ENCODE measurements around the gene ACTL6B. TPM values are rescaled to one million over a fixed set of nuclear protein-coding genes. Genes with fewer than 3 reads are reported as not detected.
A peak's percentile ranks its signal among the peaks of the same experiment; 100 is the strongest.

The ACTL6B gene
- total and polyA plus RNA-seq, 2 donors (not counting 3 experiments of a cell fraction or from before 2014, with no cell fraction given), result not detected

DNA sequence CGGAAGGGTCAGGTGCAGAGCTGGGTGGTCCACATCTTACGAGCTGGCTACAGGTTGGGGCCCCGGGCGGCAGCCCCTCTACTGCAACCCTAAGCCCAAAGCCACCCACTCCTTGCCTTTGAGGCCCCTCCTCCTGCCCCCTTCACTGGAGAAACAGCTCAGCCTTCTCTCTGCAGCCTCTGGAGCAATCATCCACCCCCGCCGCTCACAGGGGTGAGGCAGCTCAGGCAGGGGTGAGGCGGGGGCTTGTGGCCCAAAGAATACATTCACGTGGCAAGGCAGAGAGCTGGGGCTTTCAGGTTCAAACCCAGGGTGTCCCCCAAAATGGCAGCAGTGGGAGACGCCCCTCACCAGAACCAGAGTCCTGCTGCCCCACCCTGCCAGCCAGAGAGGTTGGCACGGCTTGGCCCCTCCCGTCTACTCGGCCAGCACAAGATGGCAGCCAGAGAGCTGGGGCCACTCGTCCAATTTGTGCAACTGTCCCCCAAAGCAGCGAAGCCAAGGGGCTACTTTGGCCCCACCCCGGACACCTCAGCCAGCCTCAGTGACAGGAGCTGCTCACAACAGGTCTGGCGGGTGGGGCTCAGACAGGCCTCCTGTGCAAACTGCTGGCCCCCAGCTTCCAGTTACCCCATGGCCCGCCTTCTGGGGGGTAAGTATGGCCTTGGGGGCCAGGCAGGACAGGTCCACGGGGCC is 24.5 kb upstream of the ACTL6B start:
- H3K9me3 ChIP-seq (replicated peaks; ENCODE audit: control insufficient read depth, insufficient read depth, low read length), result no peaks in the 10 kb centered on the region
- FAIRE-seq, result no peak
- CTCF ChIA-PET, result interaction anchor here (0.9 to 7.0 kb wide), 2 partner anchors 10 to 77 kb away, joined by 3 to 60 read pairs; no protein-coding TSS in a partner anchor

More for the DNA sequence above, 24.5 kb upstream of the ACTL6B start:
- H3K27me3 ChIP-seq (ENCODE audit: control insufficient read depth in 2 of 2, insufficient read depth in 2 of 2, low read length in 2 of 2), result no peaks in the 10 kb centered on the region
- H3K9me1 ChIP-seq (replicated peaks; ENCODE audit: control insufficient read depth, extremely low read depth, insufficient read depth, low read length), result no peaks in the 10 kb centered on the region
- H3K27ac ChIP-seq (ENCODE audit: insufficient read depth, low read depth, low read length), result no peak overlapping the region
- H3K79me2 ChIP-seq (ENCODE audit: control insufficient read depth, insufficient read depth, low read length), result peaks cover 10% of the 10 kb centered on the region
- no peak overlapping the region for H2AFZ ChIP-seq (ENCODE audit: low read depth, low read length)
- peaks cover 4% of the 10 kb centered on the region for H3K4me1 ChIP-seq (ENCODE audit: control insufficient read depth, extremely low read depth, insufficient read depth, low read length)
- no peak overlapping the region for H3K4me3 ChIP-seq (replicated peaks in 1 of 3; ENCODE audit: insufficient read depth in 1 of 3, low read depth in 1 of 3, low read length in 3 of 3)
- H4K20me1 ChIP-seq (replicated peaks; ENCODE audit: control insufficient read depth, extremely low read depth, insufficient read depth, low read length), result no peaks in the 10 kb centered on the region
- H3K9ac ChIP-seq (replicated peaks; ENCODE audit: extremely low read depth, insufficient read depth, low read length), result no peak overlapping the region
- dilution Hi-C loops (cut with MboI; ENCODE audit: extremely low pct_ligation_motif_present, low sequenced_read_pairs) (no loop called here), intact Hi-C loops (cut with micrococcal nuclease) (no loop called here)
- POLR2A ChIA-PET, result no interaction called here
- no peak overlapping the region for H3K4me2 ChIP-seq (ENCODE audit: insufficient read depth, low read length)
- H3K36me3 ChIP-seq (ENCODE audit: control insufficient read depth in 2 of 2, extremely low read depth in 1 of 2, insufficient read depth in 2 of 2, low read length in 2 of 2), result peaks cover 13 to 74% of the 10 kb centered on the region in 2 experiments
- BruUV-seq (replicated peaks), result no TSS peak
- TF ChIP-seq POLR2A (IDR thresholded peaks at IDR 0.05; ENCODE audit: low read depth, low read length) (no peak), POLR2AphosphoS5 (IDR thresholded peaks at IDR 0.05; ENCODE audit: insufficient read depth, low read depth, low read length) (peak; percentile 26), MYC (IDR thresholded peaks at IDR 0.05; ENCODE audit: low read depth, low read length) (no peak), FOS (IDR thresholded peaks at IDR 0.05; ENCODE audit: borderline replicate concordance, insufficient read depth, low read length) (no peak)
- TF ChIP-seq, protein P1, sequence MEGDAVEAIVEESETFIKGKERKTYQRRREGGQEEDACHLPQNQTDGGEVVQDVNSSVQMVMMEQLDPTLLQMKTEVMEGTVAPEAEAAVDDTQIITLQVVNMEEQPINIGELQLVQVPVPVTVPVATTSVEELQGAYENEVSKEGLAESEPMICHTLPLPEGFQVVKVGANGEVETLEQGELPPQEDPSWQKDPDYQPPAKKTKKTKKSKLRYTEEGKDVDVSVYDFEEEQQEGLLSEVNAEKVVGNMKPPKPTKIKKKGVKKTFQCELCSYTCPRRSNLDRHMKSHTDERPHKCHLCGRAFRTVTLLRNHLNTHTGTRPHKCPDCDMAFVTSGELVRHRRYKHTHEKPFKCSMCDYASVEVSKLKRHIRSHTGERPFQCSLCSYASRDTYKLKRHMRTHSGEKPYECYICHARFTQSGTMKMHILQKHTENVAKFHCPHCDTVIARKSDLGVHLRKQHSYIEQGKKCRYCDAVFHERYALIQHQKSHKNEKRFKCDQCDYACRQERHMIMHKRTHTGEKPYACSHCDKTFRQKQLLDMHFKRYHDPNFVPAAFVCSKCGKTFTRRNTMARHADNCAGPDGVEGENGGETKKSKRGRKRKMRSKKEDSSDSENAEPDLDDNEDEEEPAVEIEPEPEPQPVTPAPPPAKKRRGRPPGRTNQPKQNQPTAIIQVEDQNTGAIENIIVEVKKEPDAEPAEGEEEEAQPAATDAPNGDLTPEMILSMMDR (IDR thresholded peaks at IDR 0.05; ENCODE audit: extremely low read depth in 1 of 2, insufficient read depth in 1 of 2, low read depth in 1 of 2, low read length in 2 of 2), result no peak
- TF ChIP-seq, protein P2, sequence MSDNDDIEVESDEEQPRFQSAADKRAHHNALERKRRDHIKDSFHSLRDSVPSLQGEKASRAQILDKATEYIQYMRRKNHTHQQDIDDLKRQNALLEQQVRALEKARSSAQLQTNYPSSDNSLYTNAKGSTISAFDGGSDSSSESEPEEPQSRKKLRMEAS (IDR thresholded peaks at IDR 0.05; ENCODE audit: insufficient read depth, insufficient read length), result no peak
- no peak for DNase-seq (ENCODE audit: low read depth, low spot score)
